Esophagus muscularis mucosa (tissue), 4 donors: ENCODE results near the gene DSTYK.

Experiments used
- EP300 ChIP-seq: sonication (generic); formaldehyde crosslinking; IDR thresholded peaks from one replicate; pipeline ENCODE4 v1.6.1; 2017; ENCODE audit warnings: antibody characterized with exemption
- POLR2A ChIP-seq: fragments of 450-650 bp; IDR thresholded peaks from one replicate; pipeline ENCODE4 v1.6.1; 2017; ENCODE audit warnings: antibody characterized with exemption, moderate library complexity, mild to moderate bottlenecking, low read depth
- POLR2AphosphoS5 ChIP-seq, 2 donors: sonication (generic); formaldehyde crosslinking; IDR thresholded peaks; one replicate each; pipeline ENCODE4 v1.6.1; 2017; ENCODE audit warnings: antibody characterized with exemption in 2 of 2
- TF ChIP-seq, protein P1 (sequence below), 3 experiments: fragments of 200-600 bp in 2 of 3; fragments of 450-650 bp in 1 of 3; sonication (generic) in 2 of 3; IDR thresholded peaks; one replicate each; pipeline ENCODE4 v1.5.1; 2017 to 2019; ENCODE audit warnings: antibody characterized with exemption in 3 of 3, mild to moderate bottlenecking in 2 of 3, moderate library complexity in 1 of 3

DNA sequence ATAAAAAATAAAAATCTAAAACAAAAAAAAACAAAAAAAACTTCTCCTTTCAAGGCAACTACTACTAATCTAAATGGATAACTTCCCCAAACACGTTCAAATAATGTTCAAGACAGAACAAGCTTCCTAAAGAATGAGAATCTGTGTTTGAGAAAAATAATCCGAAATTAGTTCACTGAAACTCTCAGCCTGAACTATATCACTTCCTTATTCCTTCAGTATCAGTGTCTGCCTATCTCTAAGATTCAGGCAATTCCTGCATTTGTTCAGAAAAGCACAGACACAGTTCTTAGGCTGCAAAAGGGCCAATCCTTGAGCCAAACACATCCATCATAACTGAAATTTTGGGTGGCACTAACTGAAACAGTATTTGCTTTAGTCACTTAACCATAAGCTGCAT is 22.4 kb downstream of the DSTYK start:
- TF ChIP-seq, protein P1, sequence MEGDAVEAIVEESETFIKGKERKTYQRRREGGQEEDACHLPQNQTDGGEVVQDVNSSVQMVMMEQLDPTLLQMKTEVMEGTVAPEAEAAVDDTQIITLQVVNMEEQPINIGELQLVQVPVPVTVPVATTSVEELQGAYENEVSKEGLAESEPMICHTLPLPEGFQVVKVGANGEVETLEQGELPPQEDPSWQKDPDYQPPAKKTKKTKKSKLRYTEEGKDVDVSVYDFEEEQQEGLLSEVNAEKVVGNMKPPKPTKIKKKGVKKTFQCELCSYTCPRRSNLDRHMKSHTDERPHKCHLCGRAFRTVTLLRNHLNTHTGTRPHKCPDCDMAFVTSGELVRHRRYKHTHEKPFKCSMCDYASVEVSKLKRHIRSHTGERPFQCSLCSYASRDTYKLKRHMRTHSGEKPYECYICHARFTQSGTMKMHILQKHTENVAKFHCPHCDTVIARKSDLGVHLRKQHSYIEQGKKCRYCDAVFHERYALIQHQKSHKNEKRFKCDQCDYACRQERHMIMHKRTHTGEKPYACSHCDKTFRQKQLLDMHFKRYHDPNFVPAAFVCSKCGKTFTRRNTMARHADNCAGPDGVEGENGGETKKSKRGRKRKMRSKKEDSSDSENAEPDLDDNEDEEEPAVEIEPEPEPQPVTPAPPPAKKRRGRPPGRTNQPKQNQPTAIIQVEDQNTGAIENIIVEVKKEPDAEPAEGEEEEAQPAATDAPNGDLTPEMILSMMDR (IDR thresholded peaks at IDR 0.05): no peak
- TF ChIP-seq POLR2A (no peak), EP300 (no peak), POLR2AphosphoS5 (IDR thresholded peaks at IDR 0.05) (no peak)
